Esophagus muscularis mucosa (tissue), 4 donors: Measurements from ENCODE around the gene SPTLC3. TPM values are rescaled to one million over a fixed set of nuclear protein-coding genes. Genes with fewer than 3 reads are reported as not detected.

Source experiments
- DNase-seq: peaks from one replicate; pipeline ENCODE4 v3.0.0-alpha.2; 2017; ENCODE audit errors: extremely low spot score
- H3K27ac ChIP-seq, 4 donors: fragments of 200-600 bp; sonication (generic); replicated peaks in 1 of 4; 1 replicate in 3 of 4; 2 replicates in 1 of 4; pipeline ENCODE4 v1.5.1; 2016 to 2019; ENCODE audit warnings: mild to moderate bottlenecking in 1 of 4
- H3K27me3 ChIP-seq, 4 donors: fragments of 200-600 bp; sonication (generic); one replicate each; pipeline versions ENCODE4 v1.5.1 to v1.6.0; 2016 to 2019
- H3K36me3 ChIP-seq, 4 donors: fragments of 200-600 bp; sonication (generic); one replicate each; pipeline ENCODE4 v1.5.1; 2016 to 2019
- H3K4me1 ChIP-seq, 4 donors: fragments of 200-600 bp; sonication (generic); one replicate each; pipeline ENCODE4 v1.5.1; 2016 to 2019
- H3K4me3 ChIP-seq, 4 donors: fragments of 200-600 bp; sonication (generic); 1 replicate in 2 of 4; 2 replicates in 2 of 4; pipeline ENCODE4 v1.5.1; 2016 to 2019; ENCODE audit warnings: mild to moderate bottlenecking in 4 of 4, moderate library complexity in 1 of 4
- H3K9me3 ChIP-seq, 4 donors: fragments of 200-600 bp; sonication (generic); 1 replicate in 3 of 4; 2 replicates in 1 of 4; pipeline ENCODE4 v1.5.1; 2016 to 2019
- CTCF ChIP-seq, 3 experiments: fragments of 200-600 bp in 2 of 3; fragments of 450-650 bp in 1 of 3; sonication (generic) in 2 of 3; IDR thresholded peaks; one replicate each; pipeline ENCODE4 v1.5.1; 2017 to 2019; ENCODE audit warnings: antibody characterized with exemption in 3 of 3, mild to moderate bottlenecking in 2 of 3, moderate library complexity in 1 of 3
- EP300 ChIP-seq: sonication (generic); formaldehyde crosslinking; IDR thresholded peaks from one replicate; pipeline ENCODE4 v1.6.1; 2017; ENCODE audit warnings: antibody characterized with exemption
- POLR2A ChIP-seq: fragments of 450-650 bp; IDR thresholded peaks from one replicate; pipeline ENCODE4 v1.6.1; 2017; ENCODE audit warnings: antibody characterized with exemption, moderate library complexity, mild to moderate bottlenecking, low read depth
- POLR2AphosphoS5 ChIP-seq, 2 donors: sonication (generic); formaldehyde crosslinking; IDR thresholded peaks; one replicate each; pipeline ENCODE4 v1.6.1; 2017; ENCODE audit warnings: antibody characterized with exemption in 2 of 2
- WGBS: methylation state at CpG from one replicate; pipeline ENCODE4 v1.1.5; 2018; 5-methylcytosine and 5-hydroxymethylcytosine counted together
- intact Hi-C: fragments of 100-400 bp; cut with DNase I; formaldehyde crosslinking; loops from one replicate; pipeline ENCODE4 v1.15.1; 2023
- total RNA-seq, 4 donors: library from RNA; depleted of rRNA; stranded (reverse); fragments of >200 nt; gene quantifications; one replicate each; pipeline versions ENCODE4 v1.1.0 to v1.2.1, GENCODE V29; 2016

The SPTLC3 gene
- total RNA-seq, 4 donors from 2014 or later: 2.8 to 12.5 (median 3.9) TPM

GRCh38 chr20:13081877-13082276 is 73.1 kb downstream of the SPTLC3 start:
- Histone ChIP-seq H3K27me3 (no peaks in the 10 kb centered on the region), H3K9me3 (no peaks in the 10 kb centered on the region), H3K4me1 (no peaks in the 10 kb centered on the region), H3K36me3 (no peaks in the 10 kb centered on the region), H3K4me3 (no peak overlapping the region), H3K27ac (no peak overlapping the region)
- DNase-seq: no peak
- 74% methylated on average over 1 of the region's 1 CpG for WGBS
- intact Hi-C loops: no loop called here
- TF ChIP-seq CTCF (IDR thresholded peaks at IDR 0.05) (no peak), POLR2AphosphoS5 (IDR thresholded peaks at IDR 0.05) (no peak)

DNA sequence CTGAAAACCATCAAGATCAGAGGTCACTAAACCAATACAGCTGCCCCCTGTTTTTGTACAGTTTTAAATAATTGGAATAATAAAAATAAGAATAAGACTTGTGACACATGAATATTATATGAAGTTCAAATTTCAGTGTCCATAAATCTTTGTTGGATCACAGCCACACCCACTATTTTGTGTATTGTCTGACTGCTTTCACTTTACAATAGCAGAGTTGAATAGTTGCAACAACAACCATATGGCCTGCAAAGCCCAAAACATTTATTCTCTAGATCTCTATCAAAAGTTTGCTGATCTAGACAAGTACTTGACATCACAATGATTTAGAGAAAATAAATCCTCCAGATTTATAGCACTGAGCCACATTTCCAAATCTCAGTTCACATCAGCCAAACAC is 73.6 kb downstream of the SPTLC3 start:
- no peak for TF ChIP-seq POLR2A
- TF ChIP-seq POLR2AphosphoS5 (IDR thresholded peaks at IDR 0.05): no peak
- TF ChIP-seq CTCF (IDR thresholded peaks at IDR 0.05): no peak
- no peak for TF ChIP-seq EP300
- Histone ChIP-seq H3K27ac (no peak overlapping the region), H3K4me1 (no peaks in the 10 kb centered on the region), H3K4me3 (no peak overlapping the region), H3K27me3 (no peaks in the 10 kb centered on the region), H3K36me3 (no peaks in the 10 kb centered on the region), H3K9me3 (no peaks in the 10 kb centered on the region)
- DNase-seq: no peak
- intact Hi-C loops: no loop called here

DNA sequence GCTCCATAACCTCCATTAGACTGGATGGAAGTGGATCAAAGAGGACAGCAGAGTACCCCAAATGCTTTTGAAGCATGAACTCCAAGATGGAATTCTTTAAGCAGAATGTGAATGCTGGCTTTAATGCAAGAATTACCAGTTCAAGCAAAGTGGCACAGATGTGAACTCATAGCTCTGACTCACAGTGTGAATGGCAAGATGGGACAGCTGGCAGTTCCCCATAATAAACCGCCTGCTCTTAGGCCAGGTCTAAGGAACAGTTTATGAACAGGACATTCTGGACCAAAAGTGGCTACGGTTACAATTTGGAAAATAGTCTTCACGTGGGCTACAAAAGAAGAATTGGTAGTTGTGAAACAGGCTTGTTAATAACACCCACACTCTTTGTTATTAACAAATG is 76.5 kb downstream of the SPTLC3 start:
- intact Hi-C loops: no loop called here
- no peaks in the 10 kb centered on the region for H3K27me3 ChIP-seq
- DNase-seq: no peak
- whole genome bisulfite sequencing: 96% methylated on average over 2 of the region's 3 CpGs
- no peak overlapping the region for H3K27ac ChIP-seq
- TF ChIP-seq CTCF (IDR thresholded peaks at IDR 0.05): no peak
- no peak for TF ChIP-seq EP300
- no peak for TF ChIP-seq POLR2A
- no peak for TF ChIP-seq POLR2AphosphoS5 (IDR thresholded peaks at IDR 0.05)
- H3K36me3 ChIP-seq: no peaks in the 10 kb centered on the region
- H3K4me3 ChIP-seq: no peak overlapping the region
- no peaks in the 10 kb centered on the region for H3K9me3 ChIP-seq
- H3K4me1 ChIP-seq: no peaks in the 10 kb centered on the region

DNA sequence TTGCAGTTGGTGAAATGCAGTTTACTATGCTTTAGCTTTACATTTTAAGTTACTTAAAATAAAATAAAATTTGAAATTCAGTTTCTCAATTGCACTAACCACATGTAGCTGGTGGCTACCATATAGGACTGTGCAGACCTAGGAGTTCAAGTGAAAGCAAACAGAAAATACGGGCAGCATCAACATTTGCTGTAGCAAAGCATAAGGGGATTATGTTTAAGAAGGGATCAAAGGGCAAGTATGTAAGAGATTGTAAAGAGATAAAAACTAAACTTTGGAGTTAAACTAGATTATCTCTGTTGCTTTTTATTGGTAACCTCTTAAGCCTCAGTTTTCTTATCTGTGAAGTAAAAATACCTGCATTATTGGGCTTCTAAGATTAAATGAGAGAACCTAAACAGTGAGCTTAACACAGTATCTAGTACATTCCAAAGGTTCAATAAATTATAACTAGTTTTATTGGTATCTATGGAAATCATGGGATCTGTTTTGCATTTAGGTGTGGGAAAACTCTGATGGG is 81.2 kb downstream of the SPTLC3 start:
- no peak overlapping the region for H3K27ac ChIP-seq
- TF ChIP-seq EP300: no peak
- TF ChIP-seq POLR2A: no peak
- no peak for TF ChIP-seq POLR2AphosphoS5 (IDR thresholded peaks at IDR 0.05)
- no peak for TF ChIP-seq CTCF (IDR thresholded peaks at IDR 0.05)
- H3K9me3 ChIP-seq: no peaks in the 10 kb centered on the region
- peaks cover 0 to 16% (median 3%) of the 10 kb centered on the region in 4 donors for H3K36me3 ChIP-seq
- H3K4me1 ChIP-seq: no peaks in the 10 kb centered on the region
- H3K27me3 ChIP-seq: no peaks in the 10 kb centered on the region
- no peak for DNase-seq
- intact Hi-C loops: no loop called here
- H3K4me3 ChIP-seq: no peak overlapping the region
- WGBS: 91% methylated on average over 1 of the region's 1 CpG

GRCh38 chr20:13092111-13092510 is 83.3 kb downstream of the SPTLC3 start:
- Histone ChIP-seq H3K27me3 (no peaks in the 10 kb centered on the region), H3K27ac (no peak overlapping the region), H3K9me3 (no peaks in the 10 kb centered on the region), H3K36me3 (peaks cover 0 to 20% (median 3%) of the 10 kb centered on the region in 4 donors), H3K4me1 (no peaks in the 10 kb centered on the region), H3K4me3 (no peak overlapping the region)
- no peak for TF ChIP-seq POLR2AphosphoS5 (IDR thresholded peaks at IDR 0.05)
- no peak for TF ChIP-seq POLR2A
- TF ChIP-seq EP300: no peak
- no peak for TF ChIP-seq CTCF (IDR thresholded peaks at IDR 0.05)
- no peak for DNase-seq
- 80% methylated on average over 2 of the region's 2 CpGs for WGBS
- intact Hi-C loops: no loop called here
